ENCODE data around the gene NAA15. TPM values are rescaled to one million over a fixed set of nuclear protein-coding genes. Genes with fewer than 3 reads are reported as not detected.
A peak's percentile ranks its signal among the peaks of the same experiment; 100 is the strongest.
"Not testable (repeated sequence)": the region's sequence is repeated elsewhere in the genome, so short reads cannot be mapped to it uniquely, and the experiment has no call there.

Gene NAA15
- total and polyA plus RNA-seq, 4 donors, result 18.1 to 37.6 (median 25.1) TPM

GRCh38 chr4:139420652-139421051, 119.3 kb downstream of the NAA15 start:
- Histone ChIP-seq H3K27me3 (ENCODE audit: control insufficient read depth, insufficient read depth, low read length) (no peaks in the 10 kb centered on the region), H3K36me3 (ENCODE audit: control insufficient read depth, insufficient read depth, low read length) (no peaks in the 10 kb centered on the region), H3K9me3 (ENCODE audit: control insufficient read depth, insufficient read depth, low read length) (peaks cover 5% of the 10 kb centered on the region), H3K4me3 (ENCODE audit: low read depth, low read length) (no peak overlapping the region), H3K27ac (ENCODE audit: low read depth, low read length) (no peak overlapping the region), H3K4me1 (ENCODE audit: control insufficient read depth, insufficient read depth, low read length) (no peaks in the 10 kb centered on the region)
- DNase-seq (ENCODE audit: low read depth in 4 of 6, low spot score in 6 of 6), result no peak
- no CpG with 5 or more reads among the region's 1 CpG for WGBS (ENCODE audit: insufficient coverage)

DNA sequence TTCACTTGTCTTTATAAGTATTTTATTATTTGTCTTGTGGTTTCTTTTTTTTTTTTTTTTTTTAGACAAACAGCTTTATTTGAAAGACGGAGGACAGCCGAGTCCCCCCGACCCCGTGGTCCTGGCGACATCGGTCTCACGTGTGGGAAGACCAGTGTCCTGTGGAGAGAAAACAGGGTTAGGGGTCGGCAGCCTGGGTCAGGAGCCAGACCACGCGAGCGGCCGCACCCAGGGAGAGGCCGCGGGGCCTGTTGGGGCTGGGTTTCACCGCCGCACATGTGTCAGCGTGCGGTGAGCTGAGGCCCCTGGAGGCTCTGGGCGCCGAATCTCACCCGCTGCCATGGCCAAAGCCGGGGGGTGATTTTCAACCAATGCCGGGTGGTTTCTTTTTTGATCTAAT, 134.8 kb downstream of the NAA15 start:
- over 99% methylated on average over 18 of the region's 23 CpGs for WGBS (ENCODE audit: insufficient coverage)
- no peaks in the 10 kb centered on the region for H3K4me1 ChIP-seq (ENCODE audit: control insufficient read depth, insufficient read depth, low read length)

DNA sequence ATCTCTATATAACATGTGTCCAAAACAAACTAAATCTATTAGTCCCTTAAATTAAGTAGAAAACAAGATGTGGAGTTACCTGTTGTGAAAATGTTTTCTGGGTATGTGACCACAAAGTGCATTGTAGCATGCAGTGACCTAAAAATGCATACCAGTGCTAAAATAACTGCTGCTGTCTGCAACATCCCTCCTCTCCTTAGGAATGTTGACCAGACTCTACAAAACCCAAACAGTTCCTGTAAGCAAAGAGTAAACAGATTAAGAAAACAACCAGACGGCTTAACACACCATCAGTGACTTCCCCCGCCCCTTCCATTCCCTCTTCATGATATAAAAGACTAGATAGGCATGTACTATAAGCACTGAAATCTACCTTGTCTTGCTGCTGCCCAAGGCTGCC, 136.8 kb downstream of the NAA15 start:
- Histone ChIP-seq H3K27me3 (ENCODE audit: control insufficient read depth, insufficient read depth, low read length) (no peaks in the 10 kb centered on the region), H3K27ac (ENCODE audit: low read depth, low read length) (no peak overlapping the region), H3K36me3 (ENCODE audit: control insufficient read depth, insufficient read depth, low read length) (peaks cover 4% of the 10 kb centered on the region), H3K4me3 (ENCODE audit: low read depth, low read length) (no peak overlapping the region), H3K4me1 (ENCODE audit: control insufficient read depth, insufficient read depth, low read length) (no peaks in the 10 kb centered on the region), H3K9me3 (ENCODE audit: control insufficient read depth, insufficient read depth, low read length) (peaks cover 20% of the 10 kb centered on the region)
- no CpG with 5 or more reads among the region's 2 CpGs for WGBS (ENCODE audit: insufficient coverage)
- no peak for DNase-seq (ENCODE audit: low read depth in 4 of 6, low spot score in 6 of 6)

More for the DNA sequence above, 134.8 kb downstream of the NAA15 start:
- Histone ChIP-seq H3K36me3 (ENCODE audit: control insufficient read depth, insufficient read depth, low read length) (peaks cover 4% of the 10 kb centered on the region), H3K27ac (ENCODE audit: low read depth, low read length) (no peak overlapping the region), H3K4me3 (ENCODE audit: low read depth, low read length) (no peak overlapping the region), H3K27me3 (ENCODE audit: control insufficient read depth, insufficient read depth, low read length) (no peaks in the 10 kb centered on the region), H3K9me3 (ENCODE audit: control insufficient read depth, insufficient read depth, low read length) (peaks cover 22% of the 10 kb centered on the region)
- no peak for DNase-seq (ENCODE audit: low read depth in 4 of 6, low spot score in 6 of 6)

DNA sequence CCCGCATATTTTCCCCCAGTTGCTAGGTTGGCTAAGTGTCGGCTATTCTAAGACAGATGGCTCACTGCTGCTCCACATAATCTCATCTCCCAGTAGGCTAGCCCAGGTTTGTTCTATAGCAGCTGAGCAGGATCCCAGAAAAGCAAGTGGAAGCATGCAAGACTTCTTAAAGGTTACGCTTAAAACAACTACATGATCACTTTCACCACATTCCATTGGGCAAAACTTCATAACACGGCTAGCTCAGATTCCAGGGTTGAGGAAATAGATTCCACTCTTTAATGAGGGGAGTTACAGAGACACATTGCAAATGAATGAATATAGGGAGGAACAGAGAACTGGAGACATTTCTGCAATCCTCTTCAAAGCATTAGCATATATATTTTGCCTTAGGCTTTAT, 139.7 kb downstream of the NAA15 start:
- H3K27me3 ChIP-seq (ENCODE audit: control insufficient read depth, insufficient read depth, low read length), result no peaks in the 10 kb centered on the region
- peaks cover 20% of the 10 kb centered on the region for H3K9me3 ChIP-seq (ENCODE audit: control insufficient read depth, insufficient read depth, low read length)
- H3K4me1 ChIP-seq (ENCODE audit: control insufficient read depth, insufficient read depth, low read length), result no peaks in the 10 kb centered on the region
- WGBS (ENCODE audit: insufficient coverage), result 76% methylated on average over 2 of the region's 4 CpGs
- peaks cover 3% of the 10 kb centered on the region for H3K36me3 ChIP-seq (ENCODE audit: control insufficient read depth, insufficient read depth, low read length)
- H3K27ac ChIP-seq (ENCODE audit: low read depth, low read length), result no peak overlapping the region
- no peak overlapping the region for H3K4me3 ChIP-seq (ENCODE audit: low read depth, low read length)
- no peak for DNase-seq (ENCODE audit: low read depth in 4 of 6, low spot score in 6 of 6)

- Histone ChIP-seq H3K4me3 (ENCODE audit: low read depth, low read length) (no peak overlapping the region), H3K36me3 (ENCODE audit: control insufficient read depth, insufficient read depth, low read length) (no peaks in the 10 kb centered on the region), H3K9me3 (ENCODE audit: control insufficient read depth, insufficient read depth, low read length) (peaks cover 16% of the 10 kb centered on the region), H3K27me3 (ENCODE audit: control insufficient read depth, insufficient read depth, low read length) (no peaks in the 10 kb centered on the region), H3K27ac (ENCODE audit: low read depth, low read length) (no peak overlapping the region), H3K4me1 (ENCODE audit: control insufficient read depth, insufficient read depth, low read length) (no peaks in the 10 kb centered on the region)
- no peak for DNase-seq (ENCODE audit: low read depth in 4 of 6, low spot score in 6 of 6)
- WGBS (ENCODE audit: insufficient coverage), result 97% methylated on average over 4 of the region's 7 CpGs
Measured at GRCh38 chr4:139443661-139444060, 142.4 kb downstream of the NAA15 start.

GRCh38 chr4:139444881-139445280, 143.6 kb downstream of the NAA15 start:
- WGBS (ENCODE audit: insufficient coverage), result 63% methylated on average over 1 of the region's 3 CpGs
- H3K27ac ChIP-seq (ENCODE audit: low read depth, low read length); H3K9me3 ChIP-seq (ENCODE audit: control insufficient read depth, insufficient read depth, low read length); H3K4me3 ChIP-seq (ENCODE audit: low read depth, low read length); DNase-seq (ENCODE audit: low read depth in 4 of 6, low spot score in 6 of 6); H3K27me3 ChIP-seq (ENCODE audit: control insufficient read depth, insufficient read depth, low read length); H3K36me3 ChIP-seq (ENCODE audit: control insufficient read depth, insufficient read depth, low read length); H3K4me1 ChIP-seq (ENCODE audit: control insufficient read depth, insufficient read depth, low read length): not testable (repeated sequence)

DNA sequence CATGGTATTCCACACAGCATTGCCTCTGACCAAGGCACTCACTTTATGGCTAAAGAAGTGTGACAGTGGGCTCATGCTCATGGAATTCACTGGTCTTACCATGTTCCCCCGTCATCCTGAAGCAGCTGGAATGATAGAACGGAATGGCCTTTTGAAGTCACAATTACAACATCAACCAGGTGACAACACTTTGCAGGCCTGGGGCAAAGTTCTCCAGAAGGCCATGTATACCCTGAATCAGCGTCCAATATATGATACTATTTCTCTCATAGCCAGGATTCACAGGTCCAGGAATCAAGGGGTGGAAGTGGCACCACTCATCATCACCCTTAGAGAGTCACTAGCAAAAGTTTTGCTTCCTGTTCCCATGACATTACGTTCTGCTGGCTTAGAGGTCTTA, 145.8 kb downstream of the NAA15 start:
- not testable (repeated sequence) for H3K4me1 ChIP-seq (ENCODE audit: control insufficient read depth, insufficient read depth, low read length); DNase-seq (ENCODE audit: low read depth in 4 of 6, low spot score in 6 of 6); H3K36me3 ChIP-seq (ENCODE audit: control insufficient read depth, insufficient read depth, low read length); H3K27ac ChIP-seq (ENCODE audit: low read depth, low read length); H3K27me3 ChIP-seq (ENCODE audit: control insufficient read depth, insufficient read depth, low read length); H3K9me3 ChIP-seq (ENCODE audit: control insufficient read depth, insufficient read depth, low read length); H3K4me3 ChIP-seq (ENCODE audit: low read depth, low read length)
- WGBS (ENCODE audit: insufficient coverage), result 97% methylated on average over 3 of the region's 4 CpGs

DNA sequence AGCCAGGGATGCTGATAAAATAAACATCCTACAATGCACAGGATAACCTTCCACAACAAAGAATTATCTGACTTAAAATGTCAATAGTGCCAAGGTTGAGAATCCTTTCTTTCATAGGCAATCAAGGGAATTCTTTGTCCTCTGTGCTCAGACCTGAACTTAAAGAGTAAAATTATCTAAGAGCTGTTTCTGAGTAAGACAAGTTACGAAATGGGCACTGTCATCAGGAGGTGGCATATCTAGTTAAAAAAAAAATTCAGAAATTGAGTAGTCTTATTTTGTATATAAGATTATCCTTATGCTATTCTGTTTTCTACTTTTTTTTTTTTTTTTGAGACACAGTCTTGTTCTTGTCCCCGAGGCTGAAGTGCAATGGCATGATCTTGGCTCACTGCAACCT, 149.3 kb downstream of the NAA15 start:
- 78% methylated on average over 1 of the region's 2 CpGs for WGBS (ENCODE audit: insufficient coverage)
- Histone ChIP-seq H3K27ac (ENCODE audit: low read depth, low read length) (no peak overlapping the region), H3K36me3 (ENCODE audit: control insufficient read depth, insufficient read depth, low read length) (no peaks in the 10 kb centered on the region)

GRCh38 chr4:139451997-139452396, 150.7 kb downstream of the NAA15 start:
- Histone ChIP-seq H3K4me3 (ENCODE audit: low read depth, low read length) (no peak overlapping the region), H3K9me3 (ENCODE audit: control insufficient read depth, insufficient read depth, low read length) (no peaks in the 10 kb centered on the region), H3K36me3 (ENCODE audit: control insufficient read depth, insufficient read depth, low read length) (no peaks in the 10 kb centered on the region), H3K27me3 (ENCODE audit: control insufficient read depth, insufficient read depth, low read length) (no peaks in the 10 kb centered on the region), H3K27ac (ENCODE audit: low read depth, low read length) (no peak overlapping the region), H3K4me1 (ENCODE audit: control insufficient read depth, insufficient read depth, low read length) (peaks cover 4% of the 10 kb centered on the region)
- WGBS (ENCODE audit: insufficient coverage), result no CpG with 5 or more reads among the region's 1 CpG
- no peak for DNase-seq (ENCODE audit: low read depth in 4 of 6, low spot score in 6 of 6)

More for the DNA sequence above, 149.3 kb downstream of the NAA15 start:
- no peak for DNase-seq (ENCODE audit: low read depth in 4 of 6, low spot score in 6 of 6)
- Histone ChIP-seq H3K27me3 (ENCODE audit: control insufficient read depth, insufficient read depth, low read length) (no peaks in the 10 kb centered on the region), H3K9me3 (ENCODE audit: control insufficient read depth, insufficient read depth, low read length) (peaks cover 6% of the 10 kb centered on the region), H3K4me3 (ENCODE audit: low read depth, low read length) (no peak overlapping the region), H3K4me1 (ENCODE audit: control insufficient read depth, insufficient read depth, low read length) (peaks cover 4% of the 10 kb centered on the region)

GRCh38 chr4:139453041-139453370, 151.7 kb downstream of the NAA15 start:
- H3K4me3 ChIP-seq (ENCODE audit: low read depth, low read length), result peak overlapping the region; percentile 90
- WGBS (ENCODE audit: insufficient coverage), result 0% methylated on average over 11 of the region's 15 CpGs
- H3K27ac ChIP-seq (ENCODE audit: low read depth, low read length), result peak overlapping the region; percentile 89
- H3K9me3 ChIP-seq (ENCODE audit: control insufficient read depth, insufficient read depth, low read length), result no peaks in the 10 kb centered on the region
- peak in 1 of 6 donors; percentile 12 for DNase-seq (ENCODE audit: low read depth in 4 of 6, low spot score in 6 of 6)
- H3K27me3 ChIP-seq (ENCODE audit: control insufficient read depth, insufficient read depth, low read length), result no peaks in the 10 kb centered on the region
- no peaks in the 10 kb centered on the region for H3K36me3 ChIP-seq (ENCODE audit: control insufficient read depth, insufficient read depth, low read length)
- peaks cover 4% of the 10 kb centered on the region for H3K4me1 ChIP-seq (ENCODE audit: control insufficient read depth, insufficient read depth, low read length)

All from spinal cord (tissue), 10 donors.